ENCODE measurements around the gene MATN4. TPM values are rescaled to one million over a fixed set of nuclear protein-coding genes. Genes with fewer than 3 reads are reported as not detected.
A peak's percentile ranks its signal among the peaks of the same experiment; 100 is the strongest.

Gene MATN4
- total RNA-seq, 1 experiment from 2014 or later, result 0.64 TPM

DNA sequence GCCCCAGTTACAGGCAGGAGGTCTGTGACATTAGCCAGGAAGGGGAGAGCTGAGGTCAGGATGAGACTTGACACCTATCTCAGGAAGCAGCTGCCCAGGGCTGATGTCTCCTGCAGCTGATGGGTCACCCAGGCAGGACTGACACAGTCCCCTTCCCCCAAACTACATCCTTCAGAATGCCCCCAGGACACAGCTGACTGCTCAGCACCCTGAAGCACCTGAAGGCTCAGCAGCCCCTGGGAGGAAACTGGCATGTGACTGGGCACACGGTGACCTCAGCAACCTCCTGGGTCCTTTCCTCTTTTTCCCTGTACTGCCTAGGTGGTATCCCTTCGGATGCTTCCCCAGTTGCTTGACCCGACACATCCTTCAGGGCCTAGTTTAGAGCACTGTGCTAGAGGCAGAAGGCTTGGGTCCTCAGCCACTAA lies 38.2 kb upstream of the MATN4 start:
- no TSS peak for BruUV-seq (replicated peaks)
- Histone ChIP-seq H4K20me1 (ENCODE audit: insufficient read depth) (no peaks in the 10 kb centered on the region), H3K4me1 (ENCODE audit: control insufficient read depth in 1 of 2, insufficient read depth in 2 of 2, low read length in 2 of 2) (peaks cover 63 to 73% of the 10 kb centered on the region in 2 experiments), H3K27me3 (ENCODE audit: insufficient read depth, low read length) (no peaks in the 10 kb centered on the region), H3K4me3 (replicated peaks in 1 of 2; ENCODE audit: low read depth in 1 of 2, low read length in 2 of 2) (peak overlapping the region; percentile 82 to 84), H3K9me3 (ENCODE audit: control insufficient read depth in 1 of 2, insufficient read depth in 1 of 2, low read depth in 1 of 2, low read length in 2 of 2) (no peaks in the 10 kb centered on the region), H3K27ac (ENCODE audit: low read depth, low read length) (peak overlapping the region; percentile 82), H2AFZ (ENCODE audit: low read depth, low read length, poor library complexity, severe bottlenecking) (no peak overlapping the region), H3K9me2 (ENCODE audit: insufficient read depth) (no peaks in the 10 kb centered on the region), H3K36me3 (ENCODE audit: control insufficient read depth in 1 of 2, insufficient read depth in 2 of 2, low read length in 2 of 2) (no peaks in the 10 kb centered on the region; a peak in 1 of 4 replicates), H3K79me2 (ENCODE audit: insufficient read depth, low read length) (peaks cover 68% of the 10 kb centered on the region), H3K4me2 (ENCODE audit: low read length) (peak overlapping the region; percentile 91), H3K9ac (ENCODE audit: low read length) (peak overlapping the region; percentile 80)
- ATAC-seq, result no peak
- no peak for DNase-seq (ENCODE audit: low read depth, low spot score)
- POLR2A ChIA-PET, result interaction anchor here (0.9 to 4.7 kb wide), 8 partner anchors 9 to 90 kb away, joined by 3 to 55 read pairs (median 6); partner anchors contain the start of gene SYS1
- intact Hi-C loops (cut with micrococcal nuclease), result no loop called here
- TF ChIP-seq EGR1 (IDR thresholded peaks at IDR 0.05; ENCODE audit: low read depth) (no peak), ZNF274 (IDR thresholded peaks at IDR 0.05; ENCODE audit: low read depth, low read length) (no peak), SRF (IDR thresholded peaks at IDR 0.05; ENCODE audit: low read depth) (no peak), EZH2 (IDR thresholded peaks at IDR 0.05) (no peak), JUND (IDR thresholded peaks at IDR 0.05) (no peak), CEBPB (IDR thresholded peaks at IDR 0.05; ENCODE audit: low read depth) (no peak)
- TF ChIP-seq, protein P1, sequence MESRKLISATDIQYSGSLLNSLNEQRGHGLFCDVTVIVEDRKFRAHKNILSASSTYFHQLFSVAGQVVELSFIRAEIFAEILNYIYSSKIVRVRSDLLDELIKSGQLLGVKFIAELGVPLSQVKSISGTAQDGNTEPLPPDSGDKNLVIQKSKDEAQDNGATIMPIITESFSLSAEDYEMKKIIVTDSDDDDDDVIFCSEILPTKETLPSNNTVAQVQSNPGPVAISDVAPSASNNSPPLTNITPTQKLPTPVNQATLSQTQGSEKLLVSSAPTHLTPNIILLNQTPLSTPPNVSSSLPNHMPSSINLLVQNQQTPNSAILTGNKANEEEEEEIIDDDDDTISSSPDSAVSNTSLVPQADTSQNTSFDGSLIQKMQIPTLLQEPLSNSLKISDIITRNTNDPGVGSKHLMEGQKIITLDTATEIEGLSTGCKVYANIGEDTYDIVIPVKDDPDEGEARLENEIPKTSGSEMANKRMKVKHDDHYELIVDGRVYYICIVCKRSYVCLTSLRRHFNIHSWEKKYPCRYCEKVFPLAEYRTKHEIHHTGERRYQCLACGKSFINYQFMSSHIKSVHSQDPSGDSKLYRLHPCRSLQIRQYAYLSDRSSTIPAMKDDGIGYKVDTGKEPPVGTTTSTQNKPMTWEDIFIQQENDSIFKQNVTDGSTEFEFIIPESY (IDR thresholded peaks at IDR 0.05; ENCODE audit: extremely low read depth, insufficient replicate concordance, low read length), result no peak
- TF ChIP-seq, protein P2, sequence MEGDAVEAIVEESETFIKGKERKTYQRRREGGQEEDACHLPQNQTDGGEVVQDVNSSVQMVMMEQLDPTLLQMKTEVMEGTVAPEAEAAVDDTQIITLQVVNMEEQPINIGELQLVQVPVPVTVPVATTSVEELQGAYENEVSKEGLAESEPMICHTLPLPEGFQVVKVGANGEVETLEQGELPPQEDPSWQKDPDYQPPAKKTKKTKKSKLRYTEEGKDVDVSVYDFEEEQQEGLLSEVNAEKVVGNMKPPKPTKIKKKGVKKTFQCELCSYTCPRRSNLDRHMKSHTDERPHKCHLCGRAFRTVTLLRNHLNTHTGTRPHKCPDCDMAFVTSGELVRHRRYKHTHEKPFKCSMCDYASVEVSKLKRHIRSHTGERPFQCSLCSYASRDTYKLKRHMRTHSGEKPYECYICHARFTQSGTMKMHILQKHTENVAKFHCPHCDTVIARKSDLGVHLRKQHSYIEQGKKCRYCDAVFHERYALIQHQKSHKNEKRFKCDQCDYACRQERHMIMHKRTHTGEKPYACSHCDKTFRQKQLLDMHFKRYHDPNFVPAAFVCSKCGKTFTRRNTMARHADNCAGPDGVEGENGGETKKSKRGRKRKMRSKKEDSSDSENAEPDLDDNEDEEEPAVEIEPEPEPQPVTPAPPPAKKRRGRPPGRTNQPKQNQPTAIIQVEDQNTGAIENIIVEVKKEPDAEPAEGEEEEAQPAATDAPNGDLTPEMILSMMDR (IDR thresholded peaks at IDR 0.05 in 2 of 3, conservative IDR thresholded peaks at IDR 0.05 in 1 of 3; ENCODE audit: borderline replicate concordance in 1 of 3, insufficient read depth in 1 of 3, low read depth in 2 of 3, low read length in 2 of 3), result no peak
- RAD21 ChIA-PET (ENCODE audit: low non-redundant PET in 1 of 2, low total read pairs in 2 of 2, uncharacterized antibody in 2 of 2, unreplicated experiment in 2 of 2), result interaction anchor here in 1 of 2 experiments (1.2 kb wide), 1 partner anchor 9 kb away, joined by 3 read pairs; no protein-coding TSS in a partner anchor
- CTCF ChIA-PET, result interaction anchor here (0.9 to 1.8 kb wide), 2 partner anchors 17 to 35 kb away, joined by 3 to 7 read pairs; partner anchors contain the start of gene SYS1
